Measurements from ENCODE around the gene MGAT3. TPM values are rescaled to one million over a fixed set of nuclear protein-coding genes. Genes with fewer than 3 reads are reported as not detected.

Gene MGAT3
- total and polyA plus RNA-seq, 2 of the 13 experiments (the other 11 are each of a cell fraction or from before 2014, with no cell fraction given) = 0.11 to 0.15 TPM

DNA sequence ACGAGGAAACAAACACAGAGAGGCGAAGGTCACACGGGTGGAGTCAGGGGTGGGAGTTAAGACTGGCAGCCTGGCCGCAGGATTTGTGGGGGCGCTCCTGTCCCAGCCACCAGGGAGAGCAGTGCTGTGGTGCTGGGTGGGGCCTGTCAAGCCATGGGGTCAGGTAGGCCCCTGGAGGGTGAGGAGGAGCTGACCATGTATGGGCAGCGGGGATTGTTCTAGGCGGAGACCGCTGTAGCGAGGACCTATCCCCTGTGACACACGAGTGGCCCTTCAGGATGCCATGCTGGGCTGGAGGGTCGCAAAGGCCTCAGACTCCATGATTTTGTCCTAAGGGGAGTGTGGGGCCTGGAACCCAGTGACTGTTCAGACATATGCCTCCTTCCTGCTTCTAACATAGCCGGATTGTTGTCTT lies 77.3 kb downstream of the MGAT3 start (continued):
- TF ChIP-seq, protein P1, sequence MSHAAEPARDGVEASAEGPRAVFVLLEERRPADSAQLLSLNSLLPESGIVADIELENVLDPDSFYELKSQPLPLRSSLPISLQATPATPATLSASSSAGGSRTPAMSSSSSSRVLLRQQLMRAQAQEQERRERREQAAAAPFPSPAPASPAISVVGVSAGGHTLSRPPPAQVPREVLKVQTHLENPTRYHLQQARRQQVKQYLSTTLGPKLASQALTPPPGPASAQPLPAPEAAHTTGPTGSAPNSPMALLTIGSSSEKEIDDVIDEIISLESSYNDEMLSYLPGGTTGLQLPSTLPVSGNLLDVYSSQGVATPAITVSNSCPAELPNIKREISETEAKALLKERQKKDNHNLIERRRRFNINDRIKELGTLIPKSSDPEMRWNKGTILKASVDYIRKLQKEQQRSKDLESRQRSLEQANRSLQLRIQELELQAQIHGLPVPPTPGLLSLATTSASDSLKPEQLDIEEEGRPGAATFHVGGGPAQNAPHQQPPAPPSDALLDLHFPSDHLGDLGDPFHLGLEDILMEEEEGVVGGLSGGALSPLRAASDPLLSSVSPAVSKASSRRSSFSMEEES (CRISPR knock-in tag; IDR thresholded peaks at IDR 0.05) = no peak
- TF ChIP-seq, protein P2, sequence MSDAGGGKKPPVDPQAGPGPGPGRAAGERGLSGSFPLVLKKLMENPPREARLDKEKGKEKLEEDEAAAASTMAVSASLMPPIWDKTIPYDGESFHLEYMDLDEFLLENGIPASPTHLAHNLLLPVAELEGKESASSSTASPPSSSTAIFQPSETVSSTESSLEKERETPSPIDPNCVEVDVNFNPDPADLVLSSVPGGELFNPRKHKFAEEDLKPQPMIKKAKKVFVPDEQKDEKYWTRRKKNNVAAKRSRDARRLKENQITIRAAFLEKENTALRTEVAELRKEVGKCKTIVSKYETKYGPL (CRISPR knock-in tag; IDR thresholded peaks at IDR 0.05) = no peak
- TF ChIP-seq THYN1 (CRISPR knock-in tag; IDR thresholded peaks at IDR 0.05; ENCODE audit: borderline replicate concordance, low read depth) (no peak), NFYB (CRISPR knock-in tag; IDR thresholded peaks at IDR 0.05) (no peak), ZNF383 (CRISPR knock-in tag; IDR thresholded peaks at IDR 0.05; ENCODE audit: borderline replicate concordance) (no peak), MBD4 (IDR thresholded peaks at IDR 0.05; ENCODE audit: borderline replicate concordance, low read length) (no peak), ZFP62 (CRISPR knock-in tag; IDR thresholded peaks at IDR 0.05) (no peak), DDIT3 (CRISPR knock-in tag; IDR thresholded peaks at IDR 0.05) (no peak), ZNF234 (CRISPR knock-in tag; conservative IDR thresholded peaks at IDR 0.05) (no peak), THAP8 (CRISPR knock-in tag; IDR thresholded peaks at IDR 0.05; ENCODE audit: borderline replicate concordance) (no peak), ZNF432 (CRISPR knock-in tag; IDR thresholded peaks at IDR 0.05; ENCODE audit: borderline replicate concordance) (no peak), NR1H2 (CRISPR knock-in tag; IDR thresholded peaks at IDR 0.05; ENCODE audit: borderline replicate concordance, low read depth) (no peak), SIX4 (CRISPR knock-in tag; IDR thresholded peaks at IDR 0.05) (no peak), GTF2F1 (IDR thresholded peaks at IDR 0.05; ENCODE audit: low read length) (no peak), ZBTB3 (CRISPR knock-in tag; IDR thresholded peaks at IDR 0.05; ENCODE audit: borderline replicate concordance, low read depth) (no peak), ZNF615 (CRISPR knock-in tag; IDR thresholded peaks at IDR 0.05; ENCODE audit: borderline replicate concordance) (no peak), POGZ (CRISPR knock-in tag; IDR thresholded peaks at IDR 0.05) (no peak; the same call in 1 of the 2 replicates), FOXP4 (CRISPR knock-in tag; IDR thresholded peaks at IDR 0.05) (peak; percentile 49), CREM (IDR thresholded peaks at IDR 0.05) (no peak), CREM (CRISPR knock-in tag; IDR thresholded peaks at IDR 0.05) (no peak), ARNT2 (CRISPR knock-in tag; IDR thresholded peaks at IDR 0.05; ENCODE audit: low read depth) (no peak), ZNF501 (CRISPR knock-in tag; IDR thresholded peaks at IDR 0.05) (no peak), NKX3-1 (CRISPR knock-in tag; IDR thresholded peaks at IDR 0.05) (no peak), AGO2 (optimal IDR thresholded peaks at IDR 0.05; ENCODE audit: low read depth, low read length) (no peak), NR2F1 (CRISPR knock-in tag; IDR thresholded peaks at IDR 0.05) (no peak; a peak in 1 of 4 replicates), E2F5 (CRISPR knock-in tag; conservative IDR thresholded peaks at IDR 0.05) (no peak), ZNF790 (CRISPR knock-in tag; IDR thresholded peaks at IDR 0.05; ENCODE audit: borderline replicate concordance) (no peak)
